IPS DF 4.7 (cell line): ENCODE data around the gene ZNF500.

Source experiments
- DNase-seq: peaks from one replicate; pipeline ENCODE4 v3.0.0-alpha.2; 2013; ENCODE audit warnings: low spot score; ENCODE audit errors: extremely low read depth

The ZNF500 gene

DNA sequence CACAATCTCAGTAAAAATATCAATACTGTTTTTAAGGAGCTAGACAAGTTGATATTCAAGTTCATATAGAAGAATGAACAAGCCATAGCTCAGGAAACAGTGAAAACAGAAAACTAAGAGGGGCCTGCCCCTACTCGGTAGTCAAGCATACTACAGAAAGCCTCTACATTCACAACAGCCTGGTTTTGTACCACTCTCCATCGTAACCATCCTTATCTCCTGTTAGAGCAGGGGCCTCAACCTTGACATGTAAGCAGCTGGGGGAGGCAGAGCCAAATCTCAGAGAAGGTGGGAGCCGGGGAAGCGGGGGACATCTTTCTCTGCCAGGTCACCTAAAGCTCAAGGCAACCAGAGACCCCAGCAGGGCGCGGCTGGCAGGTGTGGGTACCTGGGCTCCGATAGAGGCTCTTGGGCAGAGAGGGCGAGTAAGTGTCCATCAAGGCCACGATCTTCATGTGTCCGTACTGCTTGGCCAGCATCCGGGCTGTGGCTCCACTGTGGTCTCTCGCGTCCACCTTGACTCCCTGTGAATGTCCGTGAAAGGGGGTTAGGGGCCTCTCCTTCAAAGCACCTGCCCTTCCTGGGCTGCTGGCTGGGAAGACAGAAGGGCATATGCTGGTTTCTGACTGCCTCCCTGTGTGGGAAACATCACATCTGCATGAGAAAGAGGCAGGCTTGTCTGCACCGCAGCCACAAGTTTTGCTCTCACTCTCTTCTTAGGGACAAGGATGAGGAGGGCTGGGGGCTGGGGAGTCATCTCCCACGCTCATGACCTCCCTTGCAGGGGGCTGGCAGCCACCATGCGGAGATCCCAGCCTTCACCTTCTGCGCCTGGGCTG lies 53.1 kb downstream of the ZNF500 start:
- DNase-seq, result no peak

DNA sequence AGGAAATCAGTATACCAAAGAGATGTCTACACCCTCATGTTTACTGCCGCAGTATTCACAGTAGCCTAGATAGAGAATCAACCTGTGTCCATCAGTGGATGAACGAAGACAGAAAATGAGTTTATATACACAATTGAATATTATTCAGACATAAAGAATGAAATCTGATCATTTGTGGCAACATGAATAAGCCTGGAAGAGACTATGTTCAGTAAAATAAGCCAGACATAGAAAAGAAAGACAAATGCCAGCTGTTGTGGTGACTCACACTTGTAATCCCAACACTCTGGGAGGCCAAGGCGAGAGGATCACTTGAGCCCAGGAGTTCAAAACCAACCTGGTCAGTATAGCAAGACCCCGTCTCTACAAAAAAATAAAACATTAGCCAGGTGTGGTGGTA lies 57.5 kb downstream of the ZNF500 start:
- DNase-seq, result no peak

GRCh38 chr16:4706871-4707270 lies 60.1 kb downstream of the ZNF500 start:
- DNase-seq, result no peak

- DNase-seq, result no peak
Measured at GRCh38 chr16:4704913-4705312, 62.0 kb downstream of the ZNF500 start.

DNA sequence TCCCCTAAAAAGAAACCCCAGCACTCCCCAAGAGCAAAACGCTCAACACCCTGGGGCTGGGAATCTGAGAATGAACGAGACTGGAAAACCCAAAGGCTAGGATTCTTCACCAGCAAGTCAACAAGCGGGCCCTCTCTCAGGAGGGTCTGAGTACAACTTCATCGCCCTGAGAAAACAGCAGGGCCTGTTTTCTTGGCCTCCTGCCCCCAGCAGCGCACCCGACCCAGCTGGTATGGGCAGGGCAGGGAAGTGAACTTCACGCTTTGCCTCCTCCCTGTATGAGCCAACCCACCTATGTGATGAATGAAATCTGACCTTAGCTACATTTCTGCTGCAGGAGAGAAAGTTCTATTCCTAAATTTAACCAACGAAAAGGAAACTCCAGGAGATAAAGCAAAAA lies 62.5 kb downstream of the ZNF500 start:
- no peak for DNase-seq

DNA sequence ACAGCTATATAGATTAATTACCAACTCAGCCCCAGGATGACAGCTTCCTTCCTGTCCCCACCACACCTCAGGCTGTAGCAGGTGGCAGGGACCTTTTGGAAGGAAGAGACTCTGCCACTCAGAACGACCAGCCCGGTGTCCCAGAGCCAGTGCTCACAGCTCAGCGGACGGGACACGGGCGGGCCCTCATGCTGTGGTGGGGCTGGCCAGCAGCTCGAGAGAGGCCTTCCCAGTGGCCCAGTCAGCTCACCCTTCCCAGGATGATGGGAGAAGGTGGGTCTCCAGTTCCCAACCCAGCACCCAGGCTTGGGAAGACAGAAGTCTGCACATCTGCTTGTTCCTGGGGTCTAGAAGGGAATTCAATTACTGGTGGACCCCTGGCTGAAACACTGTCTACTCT lies 63.1 kb downstream of the ZNF500 start:
- DNase-seq, result no peak

DNA sequence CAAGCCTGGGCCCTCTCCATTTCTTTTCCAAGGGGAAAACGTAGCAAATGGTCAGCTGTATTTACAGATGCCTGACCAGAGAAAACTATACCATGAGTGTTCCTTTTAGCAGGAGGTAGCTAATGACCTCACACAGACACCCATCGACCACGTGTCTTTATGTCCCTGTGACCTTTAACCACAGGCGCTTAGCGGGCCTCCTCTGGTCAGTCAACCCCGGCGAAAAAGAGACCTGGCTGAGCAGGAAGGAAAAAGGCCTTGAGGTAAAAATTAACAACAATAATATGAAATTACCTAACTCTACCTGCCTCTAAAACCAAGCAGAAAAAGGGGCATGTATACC lies 64.5 kb downstream of the ZNF500 start:
- DNase-seq, result no peak

DNA sequence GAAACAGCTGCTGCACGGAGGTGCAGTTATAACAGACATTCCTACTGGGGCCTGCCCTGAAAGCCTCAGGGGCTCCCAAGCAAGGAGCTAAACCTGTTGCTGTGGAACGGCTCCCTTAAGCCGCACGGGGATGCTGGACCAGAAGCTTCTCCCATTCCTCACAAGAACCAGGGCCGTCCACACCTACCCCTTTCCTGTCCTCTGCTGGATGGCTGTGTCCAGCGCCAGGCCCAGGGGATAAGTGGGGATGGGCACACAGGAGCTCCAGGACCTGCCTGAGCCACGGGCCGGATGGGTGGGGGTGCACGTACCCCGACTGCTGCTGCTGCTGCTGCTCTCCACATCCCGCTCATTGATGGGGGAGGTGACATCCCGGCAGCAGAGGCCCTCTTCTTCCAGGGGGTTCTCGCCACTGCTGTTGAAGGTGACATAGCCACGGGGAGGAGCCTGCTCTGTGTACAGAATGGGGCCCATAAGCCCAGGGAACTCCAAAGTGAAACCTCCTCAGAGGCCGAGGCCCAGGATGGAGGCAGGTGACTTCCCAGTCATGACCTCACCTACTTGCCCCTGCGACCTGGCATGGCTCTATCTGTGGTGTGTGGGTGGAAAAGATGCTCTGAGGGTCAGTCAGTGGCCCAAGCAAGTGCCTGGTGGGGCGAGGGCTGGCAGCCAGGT lies 65.0 kb downstream of the ZNF500 start:
- DNase-seq, result no peak

- no peak for DNase-seq
Measured at GRCh38 chr16:4700997-4701743, 65.8 kb downstream of the ZNF500 start.

DNA sequence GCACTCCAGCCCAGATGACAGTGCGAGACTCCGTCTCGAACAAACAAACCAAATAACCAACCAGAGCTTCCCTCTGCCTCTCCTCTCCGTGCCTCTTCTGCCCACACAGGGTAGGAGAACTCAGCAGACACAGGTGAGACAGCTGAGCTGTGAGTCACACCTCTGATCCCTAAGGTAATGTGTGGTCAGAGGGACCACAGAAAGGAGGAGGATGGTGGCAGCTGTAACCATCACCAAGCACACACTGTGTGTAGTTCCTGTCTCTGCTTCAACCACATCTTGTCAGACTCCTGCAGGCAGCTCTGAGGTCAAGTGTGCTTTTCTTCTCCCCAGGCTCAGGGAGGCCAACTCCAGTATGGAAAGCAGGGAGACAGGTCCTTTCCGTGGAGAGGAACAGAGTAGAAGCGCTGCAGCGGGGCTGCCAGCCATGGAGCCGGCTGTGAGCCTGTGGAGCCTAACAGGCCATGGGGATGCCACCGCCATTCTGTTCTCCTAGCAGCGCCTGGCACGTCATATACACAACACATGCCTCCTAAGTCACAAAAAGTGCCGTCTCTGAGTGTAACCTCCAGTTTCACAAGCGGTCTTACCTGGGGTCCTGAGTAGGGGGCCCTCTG lies 66.5 kb downstream of the ZNF500 start:
- no peak for DNase-seq

DNA sequence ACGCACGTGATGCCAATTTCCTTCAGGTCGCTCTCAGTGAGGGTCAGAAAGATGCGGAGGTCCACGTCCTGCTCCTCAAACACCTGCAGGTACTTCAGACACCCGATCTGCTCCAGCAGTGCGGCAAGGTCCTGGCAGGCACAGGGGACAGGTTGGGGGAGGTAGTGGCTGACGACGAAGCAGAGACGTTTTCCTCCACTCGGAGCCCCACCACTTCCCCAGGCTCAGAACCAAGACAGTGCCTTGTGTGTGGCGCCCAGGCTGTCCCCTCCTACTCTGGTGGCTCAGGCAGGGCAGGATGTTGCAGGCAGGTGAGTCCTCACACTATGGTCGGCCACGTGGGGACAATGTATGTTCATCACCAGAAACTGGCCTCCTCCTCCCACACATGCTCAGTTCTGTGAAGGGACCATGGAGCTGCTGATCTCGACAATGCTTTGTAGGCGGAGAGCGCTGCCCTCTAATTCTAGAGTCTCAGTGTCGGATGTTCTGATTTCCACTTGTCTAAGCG lies 67.9 kb downstream of the ZNF500 start:
- no peak for DNase-seq

GRCh38 chr16:4698321-4699045 lies 68.5 kb downstream of the ZNF500 start:
- DNase-seq, result no peak
